ENCODE results near the gene XRCC2. TPM values are rescaled to one million over a fixed set of nuclear protein-coding genes. Genes with fewer than 3 reads are reported as not detected.

XRCC2 gene
- total and polyA plus RNA-seq, 8 donors = 0.05 to 0.37 (median 0.20) TPM

DNA sequence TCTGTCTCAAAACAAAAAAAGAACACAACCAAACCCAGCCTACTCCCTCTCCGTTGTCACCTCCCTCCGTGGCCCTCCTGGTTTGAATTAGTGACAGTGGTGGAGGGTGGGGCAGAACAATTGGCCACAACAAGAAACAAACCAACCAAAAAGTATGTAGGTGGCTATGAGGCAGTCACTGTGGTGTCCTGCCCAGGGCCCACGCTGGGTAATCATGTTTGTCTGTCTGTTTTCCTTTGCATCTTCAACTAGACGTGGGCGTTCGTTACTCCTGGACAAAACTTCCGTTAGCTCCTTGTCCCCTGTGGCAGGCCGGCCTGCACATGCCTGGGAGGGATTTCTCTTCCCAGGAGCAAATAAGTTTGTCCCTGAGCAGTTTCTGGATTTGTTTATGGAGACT is 78.4 kb downstream of the XRCC2 start:
- no peaks in the 10 kb centered on the region for H3K27me3 ChIP-seq
- TF ChIP-seq, protein P1, sequence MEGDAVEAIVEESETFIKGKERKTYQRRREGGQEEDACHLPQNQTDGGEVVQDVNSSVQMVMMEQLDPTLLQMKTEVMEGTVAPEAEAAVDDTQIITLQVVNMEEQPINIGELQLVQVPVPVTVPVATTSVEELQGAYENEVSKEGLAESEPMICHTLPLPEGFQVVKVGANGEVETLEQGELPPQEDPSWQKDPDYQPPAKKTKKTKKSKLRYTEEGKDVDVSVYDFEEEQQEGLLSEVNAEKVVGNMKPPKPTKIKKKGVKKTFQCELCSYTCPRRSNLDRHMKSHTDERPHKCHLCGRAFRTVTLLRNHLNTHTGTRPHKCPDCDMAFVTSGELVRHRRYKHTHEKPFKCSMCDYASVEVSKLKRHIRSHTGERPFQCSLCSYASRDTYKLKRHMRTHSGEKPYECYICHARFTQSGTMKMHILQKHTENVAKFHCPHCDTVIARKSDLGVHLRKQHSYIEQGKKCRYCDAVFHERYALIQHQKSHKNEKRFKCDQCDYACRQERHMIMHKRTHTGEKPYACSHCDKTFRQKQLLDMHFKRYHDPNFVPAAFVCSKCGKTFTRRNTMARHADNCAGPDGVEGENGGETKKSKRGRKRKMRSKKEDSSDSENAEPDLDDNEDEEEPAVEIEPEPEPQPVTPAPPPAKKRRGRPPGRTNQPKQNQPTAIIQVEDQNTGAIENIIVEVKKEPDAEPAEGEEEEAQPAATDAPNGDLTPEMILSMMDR (IDR thresholded peaks at IDR 0.05) = no peak
- no peak overlapping the region for H3K27ac ChIP-seq
- no peaks in the 10 kb centered on the region for H3K36me3 ChIP-seq
- no peak overlapping the region for H3K4me3 ChIP-seq
- DNase-seq (no peak), ATAC-seq (no peak), FAIRE-seq (no peak)
- WGBS, 2 donors = 77 to 80% methylated on average over 8 of the region's 8 CpGs
- H3K9me3 ChIP-seq = no peaks in the 10 kb centered on the region
- H3K4me1 ChIP-seq = no peaks in the 10 kb centered on the region
- intact Hi-C loops (cut with DNase I) = no loop called here

DNA sequence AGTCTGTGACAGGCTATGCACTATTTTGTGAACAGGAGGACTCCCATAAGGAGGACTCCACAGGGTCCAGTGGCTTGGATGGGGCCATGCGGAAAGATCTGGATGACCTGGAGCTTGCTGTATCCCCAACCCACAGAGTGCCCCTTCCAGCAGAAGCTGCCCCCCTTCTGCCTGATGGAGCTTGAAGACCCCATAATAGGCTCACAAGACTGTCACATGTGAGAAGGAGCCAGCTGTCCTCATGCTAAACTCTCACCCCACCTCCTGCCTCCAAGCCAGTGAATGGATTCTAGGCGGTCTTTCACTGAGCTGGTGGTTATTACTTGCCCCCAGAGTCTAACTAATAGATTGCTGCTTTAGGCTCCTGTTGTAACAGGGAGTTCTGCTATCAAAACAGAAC is 79.1 kb downstream of the XRCC2 start:
- intact Hi-C loops (cut with DNase I) = no loop called here
- Histone ChIP-seq H3K27ac (no peak overlapping the region), H3K36me3 (no peaks in the 10 kb centered on the region), H3K4me1 (no peaks in the 10 kb centered on the region), H3K4me3 (no peak overlapping the region), H3K9me3 (no peaks in the 10 kb centered on the region), H3K27me3 (no peaks in the 10 kb centered on the region)
- FAIRE-seq (no peak), ATAC-seq (no peak), DNase-seq (no peak)
- WGBS, 2 donors = 94 to 96% methylated on average over 2 of the region's 2 CpGs
- TF ChIP-seq, protein P1 (IDR thresholded peaks at IDR 0.05) = no peak

Other genes with a start within 250 kb of the XRCC2 start
- gene KMT2C, start 240.1 kb downstream of the XRCC2 start, total RNA-seq = 10 to 100 TPM; 43.7 to 64.1 (median 54.4) TPM
- 10 to 100 TPM; 10.1 to 13.3 TPM for gene KMT2C, start 240.1 kb downstream of the XRCC2 start, polyA plus RNA-seq
- gene ACTR3B, start 83.6 kb upstream of the XRCC2 start, total RNA-seq = 1 to 10 TPM; 4.0 to 7.1 (median 6.1) TPM
- 1 to 10 TPM; 5.1 to 7.9 TPM for gene ACTR3B, start 83.6 kb upstream of the XRCC2 start, polyA plus RNA-seq

Data from pancreas (tissue), 10 donors.